Panc1 (cell line): ENCODE results near the gene SMNDC1. TPM values are rescaled to one million over a fixed set of nuclear protein-coding genes. Genes with fewer than 3 reads are reported as not detected.

ENCODE experiments used
- ATAC-seq: fragments of 200-7000 bp; cut with Tn5 transposase; 2 replicates; pipeline ENCODE4 v1.9.1; 2020; ENCODE audit warnings: mild to moderate bottlenecking, moderate library complexity
- BruUV-seq: library from RNA; stranded (reverse); fragments of 400-500 nt; replicated peaks from 2 replicates; lab custom pipeline; 2021; lab: Mats Ljungman, UMichigan
- CTCF ChIA-PET: fragments of 300-600 bp; sonication (Branson Sonifier 250); formaldehyde crosslinking; loops from one replicate; lab custom pipeline; 2022; ENCODE audit warnings: antibody characterized with exemption; lab: Charles Lee
- POLR2A ChIA-PET: fragments of 300-600 bp; sonication (Branson Sonifier 250); formaldehyde crosslinking; loops from one replicate; lab custom pipeline; 2022; ENCODE audit warnings: antibody characterized with exemption; lab: Charles Lee
- DNase-seq: peaks from one replicate; pipeline ENCODE4 v3.0.0-alpha.2; 2010; ENCODE audit warnings: low read depth, low spot score
- H3K27ac ChIP-seq: 2 replicates; pipeline ENCODE4 v1.5.1; 2011; ENCODE audit warnings: mild to moderate bottlenecking, low read length, inconsistent platforms
- H3K27me3 ChIP-seq: fragments of 200-500 bp; sonication (Bioruptor generic); 2 replicates; pipeline ENCODE4 v1.6.0; 2014; ENCODE audit warnings: low read length, inconsistent platforms; ENCODE audit not compliant: control insufficient read depth, insufficient read depth
- H3K36me3 ChIP-seq: fragments of 200-500 bp; sonication (Bioruptor generic); 2 replicates; pipeline ENCODE4 v1.5.1; 2014; ENCODE audit warnings: inconsistent platforms, mild to moderate bottlenecking, low read length, moderate library complexity; ENCODE audit not compliant: control insufficient read depth, insufficient read depth
- H3K4me1 ChIP-seq: 2 replicates; pipeline ENCODE4 v1.5.1; 2011; ENCODE audit warnings: inconsistent platforms, mild to moderate bottlenecking, low read length, moderate library complexity; ENCODE audit not compliant: control insufficient read depth, insufficient read depth
- H3K4me3 ChIP-seq, 2 experiments: 2 replicates each; pipeline ENCODE4 v1.5.1; 2011 to 2012; ENCODE audit warnings: low read depth in 2 of 2, low read length in 2 of 2, mild to moderate bottlenecking in 2 of 2, inconsistent platforms in 1 of 2, moderate library complexity in 1 of 2
- H3K9me3 ChIP-seq: fragments of 200-500 bp; sonication (Bioruptor generic); 2 replicates; pipeline ENCODE4 v1.5.1; 2014; ENCODE audit warnings: low read depth, mild to moderate bottlenecking, inconsistent platforms, low read length, moderate library complexity; ENCODE audit not compliant: control insufficient read depth, insufficient read depth
- POLR2AphosphoS5 ChIP-seq: IDR thresholded peaks from 2 replicates; pipeline ENCODE4 v1.6.1; 2012; ENCODE audit warnings: mild to moderate bottlenecking, low read depth, low read length, moderate library complexity
- SIN3A ChIP-seq: IDR thresholded peaks from 2 replicates; pipeline ENCODE4 v1.6.1; 2012; ENCODE audit warnings: low read depth, mild to moderate bottlenecking, low read length, moderate library complexity, borderline replicate concordance; ENCODE audit not compliant: insufficient read depth
- TCF7L2 ChIP-seq: IDR thresholded peaks from 2 replicates; pipeline ENCODE4 v1.6.1; 2011; ENCODE audit warnings: mild to moderate bottlenecking, low read depth, low read length, inconsistent platforms
- in situ Hi-C: cut with HindIII; loops from 2 replicates; pipeline ENCODE4 v1.10.0; 2016; ENCODE audit warnings: low sequenced_read_pairs, low pct_unique_long_range_greater_than_20kb
- intact Hi-C: fragments of 100-400 bp; cut with micrococcal nuclease; formaldehyde crosslinking; loops from one replicate; pipeline ENCODE4 v1.10.0; 2022; ENCODE audit not compliant: unreplicated experiment
- total RNA-seq: library from RNA; stranded (reverse); gene quantifications from one replicate; pipeline ENCODE4 v1.2.1, GENCODE V29; 2021; ENCODE audit not compliant: unreplicated experiment
- TF ChIP-seq, protein P1 (sequence below): fragments of 450-650 bp; IDR thresholded peaks from 2 replicates; pipeline ENCODE4 v1.5.1; 2017; ENCODE audit warnings: mild to moderate bottlenecking
- TF ChIP-seq, protein P2 (sequence below), 2 experiments: IDR thresholded peaks; 2 replicates each; pipeline ENCODE4 v1.6.1; 2011 to 2012; ENCODE audit warnings: low read depth in 2 of 2, control low read depth in 1 of 2, low read length in 1 of 2, mild to moderate bottlenecking in 1 of 2, moderate library complexity in 1 of 2; ENCODE audit not compliant: insufficient read depth in 1 of 2

The SMNDC1 gene
- total RNA-seq, 1 experiment from 2014 or later: 62.2 TPM

DNA sequence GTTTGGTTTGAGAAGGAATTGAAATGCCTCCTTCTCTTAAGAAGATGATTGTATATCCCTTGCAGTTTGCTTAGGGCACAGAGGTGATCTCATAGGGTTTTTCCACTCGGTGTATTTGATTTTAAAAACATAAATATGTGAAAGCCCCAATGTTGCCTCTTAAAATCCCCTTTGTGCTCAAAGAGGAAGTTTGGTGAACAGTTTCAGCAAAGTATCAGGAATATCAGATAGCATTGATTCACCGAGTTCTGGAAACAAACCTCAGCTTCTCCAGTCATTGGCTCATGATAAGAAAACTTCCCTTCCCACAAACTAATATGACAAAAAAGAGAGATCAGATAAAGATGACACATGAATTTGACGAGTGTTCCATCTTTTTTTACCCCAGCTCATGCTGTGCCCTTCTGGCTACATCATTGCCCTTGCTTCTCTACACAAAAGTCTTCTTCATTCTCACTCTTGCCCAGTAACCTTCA lies 20.1 kb upstream of the SMNDC1 start:
- Histone ChIP-seq H3K27ac (no peak overlapping the region), H3K4me3 (no peak overlapping the region), H3K4me1 (no peaks in the 10 kb centered on the region), H3K36me3 (no peaks in the 10 kb centered on the region), H3K27me3 (no peaks in the 10 kb centered on the region), H3K9me3 (peaks cover 11% of the 10 kb centered on the region; the same call in 1 of the 2 replicates)
- DNase-seq: no peak
- intact Hi-C loops (no loop called here), in situ Hi-C loops (no loop called here)
- TF ChIP-seq POLR2AphosphoS5 (no peak), TCF7L2 (no peak), SIN3A (no peak)
- TF ChIP-seq, protein P1, sequence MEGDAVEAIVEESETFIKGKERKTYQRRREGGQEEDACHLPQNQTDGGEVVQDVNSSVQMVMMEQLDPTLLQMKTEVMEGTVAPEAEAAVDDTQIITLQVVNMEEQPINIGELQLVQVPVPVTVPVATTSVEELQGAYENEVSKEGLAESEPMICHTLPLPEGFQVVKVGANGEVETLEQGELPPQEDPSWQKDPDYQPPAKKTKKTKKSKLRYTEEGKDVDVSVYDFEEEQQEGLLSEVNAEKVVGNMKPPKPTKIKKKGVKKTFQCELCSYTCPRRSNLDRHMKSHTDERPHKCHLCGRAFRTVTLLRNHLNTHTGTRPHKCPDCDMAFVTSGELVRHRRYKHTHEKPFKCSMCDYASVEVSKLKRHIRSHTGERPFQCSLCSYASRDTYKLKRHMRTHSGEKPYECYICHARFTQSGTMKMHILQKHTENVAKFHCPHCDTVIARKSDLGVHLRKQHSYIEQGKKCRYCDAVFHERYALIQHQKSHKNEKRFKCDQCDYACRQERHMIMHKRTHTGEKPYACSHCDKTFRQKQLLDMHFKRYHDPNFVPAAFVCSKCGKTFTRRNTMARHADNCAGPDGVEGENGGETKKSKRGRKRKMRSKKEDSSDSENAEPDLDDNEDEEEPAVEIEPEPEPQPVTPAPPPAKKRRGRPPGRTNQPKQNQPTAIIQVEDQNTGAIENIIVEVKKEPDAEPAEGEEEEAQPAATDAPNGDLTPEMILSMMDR: no peak
- TF ChIP-seq, protein P2, sequence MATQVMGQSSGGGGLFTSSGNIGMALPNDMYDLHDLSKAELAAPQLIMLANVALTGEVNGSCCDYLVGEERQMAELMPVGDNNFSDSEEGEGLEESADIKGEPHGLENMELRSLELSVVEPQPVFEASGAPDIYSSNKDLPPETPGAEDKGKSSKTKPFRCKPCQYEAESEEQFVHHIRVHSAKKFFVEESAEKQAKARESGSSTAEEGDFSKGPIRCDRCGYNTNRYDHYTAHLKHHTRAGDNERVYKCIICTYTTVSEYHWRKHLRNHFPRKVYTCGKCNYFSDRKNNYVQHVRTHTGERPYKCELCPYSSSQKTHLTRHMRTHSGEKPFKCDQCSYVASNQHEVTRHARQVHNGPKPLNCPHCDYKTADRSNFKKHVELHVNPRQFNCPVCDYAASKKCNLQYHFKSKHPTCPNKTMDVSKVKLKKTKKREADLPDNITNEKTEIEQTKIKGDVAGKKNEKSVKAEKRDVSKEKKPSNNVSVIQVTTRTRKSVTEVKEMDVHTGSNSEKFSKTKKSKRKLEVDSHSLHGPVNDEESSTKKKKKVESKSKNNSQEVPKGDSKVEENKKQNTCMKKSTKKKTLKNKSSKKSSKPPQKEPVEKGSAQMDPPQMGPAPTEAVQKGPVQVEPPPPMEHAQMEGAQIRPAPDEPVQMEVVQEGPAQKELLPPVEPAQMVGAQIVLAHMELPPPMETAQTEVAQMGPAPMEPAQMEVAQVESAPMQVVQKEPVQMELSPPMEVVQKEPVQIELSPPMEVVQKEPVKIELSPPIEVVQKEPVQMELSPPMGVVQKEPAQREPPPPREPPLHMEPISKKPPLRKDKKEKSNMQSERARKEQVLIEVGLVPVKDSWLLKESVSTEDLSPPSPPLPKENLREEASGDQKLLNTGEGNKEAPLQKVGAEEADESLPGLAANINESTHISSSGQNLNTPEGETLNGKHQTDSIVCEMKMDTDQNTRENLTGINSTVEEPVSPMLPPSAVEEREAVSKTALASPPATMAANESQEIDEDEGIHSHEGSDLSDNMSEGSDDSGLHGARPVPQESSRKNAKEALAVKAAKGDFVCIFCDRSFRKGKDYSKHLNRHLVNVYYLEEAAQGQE (IDR thresholded peaks at IDR 0.05; ENCODE audit: insufficient read depth in 1 of 2, low read depth in 2 of 2, low read length in 1 of 2): no peak
- ChIA-PET CTCF (no interaction called here), POLR2A (interaction anchor here (0.6 kb wide), 1 partner anchor 259 kb away, joined by 3 read pairs; no protein-coding TSS in a partner anchor)
- ATAC-seq: no peak
- no TSS peak for BruUV-seq

DNA sequence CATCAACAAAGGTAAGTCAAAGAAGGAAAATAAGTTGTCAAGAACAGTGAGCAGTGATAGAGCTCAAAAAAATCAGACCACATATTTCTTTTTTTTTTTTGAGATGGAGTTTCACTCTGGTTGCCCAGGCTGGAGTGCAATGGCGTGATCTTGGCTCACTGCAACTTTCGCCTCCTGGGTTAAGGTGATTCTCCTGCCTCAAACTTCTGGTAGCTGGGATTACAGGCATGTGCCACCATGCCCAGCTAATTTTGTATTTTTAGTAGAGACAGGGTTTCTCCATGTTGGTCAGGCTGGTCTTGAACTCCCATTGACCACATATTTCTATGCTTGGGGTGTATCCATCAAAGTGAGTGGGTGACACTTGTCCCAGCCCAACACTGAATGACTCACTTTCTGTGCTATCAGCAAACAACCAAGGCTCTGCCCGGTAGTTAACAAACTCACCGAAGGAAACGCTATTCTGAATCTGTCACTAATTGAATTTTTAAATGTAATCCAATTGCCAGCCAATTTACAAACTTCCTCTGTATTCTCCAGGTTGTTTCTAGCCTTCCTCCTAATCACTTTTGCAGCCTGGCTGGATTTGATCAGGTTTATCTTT lies 19.6 kb upstream of the SMNDC1 start:
- ChIA-PET CTCF (no interaction called here), POLR2A (no interaction called here)
- TF ChIP-seq, protein P1: no peak
- TF ChIP-seq POLR2AphosphoS5: no peak
- no peak for TF ChIP-seq TCF7L2
- TF ChIP-seq, protein P2 (IDR thresholded peaks at IDR 0.05; ENCODE audit: insufficient read depth in 1 of 2, low read depth in 2 of 2, low read length in 1 of 2): no peak
- no peak for TF ChIP-seq SIN3A
- Histone ChIP-seq H3K4me1 (no peaks in the 10 kb centered on the region), H3K9me3 (peaks cover 11% of the 10 kb centered on the region; the same call in 1 of the 2 replicates), H3K4me3 (no peak overlapping the region), H3K36me3 (no peaks in the 10 kb centered on the region), H3K27ac (no peak overlapping the region), H3K27me3 (no peaks in the 10 kb centered on the region)
- BruUV-seq: no TSS peak
- DNase-seq: no peak
- in situ Hi-C loops (no loop called here), intact Hi-C loops (no loop called here)
- ATAC-seq: no peak
